HG03565 (cell line): Measurements from ENCODE around the gene JAK3.
"Not testable (repeated sequence)": the region's sequence is repeated elsewhere in the genome, so short reads cannot be mapped to it uniquely, and the experiment has no call there.

Source experiments
- ATAC-seq: cut with Tn5 transposase; IDR thresholded peaks from one replicate; pipeline ENCODE4 v1.9.1; 2021; ENCODE audit warnings: mild to moderate bottlenecking, moderate library complexity; ENCODE audit not compliant: unreplicated experiment

JAK3 gene

GRCh38 chr19:17847538-17848366, at the start of gene JAK3:
Gene JAK3 (minus strand): TSS chr19:17847982. CDS start chr19:17844417, 3,565 bp downstream.
- ATAC-seq, result peak; percentile 49

GRCh38 chr19:17893766-17894165, 46.0 kb upstream of the JAK3 start:
- no peak for ATAC-seq

GRCh38 chr19:17889609-17890214, 41.9 kb upstream of the JAK3 start:
- ATAC-seq, result no peak

GRCh38 chr19:17888260-17888659, 40.5 kb upstream of the JAK3 start:
- ATAC-seq, result no peak

- ATAC-seq, result not testable (repeated sequence)
Measured at GRCh38 chr19:17887221-17887620, 39.4 kb upstream of the JAK3 start.

- no peak for ATAC-seq
Measured at GRCh38 chr19:17886515-17886914, 38.7 kb upstream of the JAK3 start.

GRCh38 chr19:17883627-17884410, 36.0 kb upstream of the JAK3 start:
- ATAC-seq, result no peak

- no peak for ATAC-seq
Measured at GRCh38 chr19:17881701-17882100, 33.9 kb upstream of the JAK3 start.

- ATAC-seq, result no peak
Measured at GRCh38 chr19:17879466-17879865, 31.7 kb upstream of the JAK3 start.

GRCh38 chr19:17877696-17878095, 29.9 kb upstream of the JAK3 start:
- ATAC-seq, result no peak

- ATAC-seq, result no peak
Measured at GRCh38 chr19:17874758-17875135, 27.0 kb upstream of the JAK3 start.

- no peak for ATAC-seq
Measured at GRCh38 chr19:17873786-17874757, 26.3 kb upstream of the JAK3 start.

- ATAC-seq, result no peak
Measured at GRCh38 chr19:17872251-17873001, 24.6 kb upstream of the JAK3 start.

- no peak for ATAC-seq
Measured at GRCh38 chr19:17871878-17872250, 24.1 kb upstream of the JAK3 start, which contains the start of gene SLC5A5. Gene SLC5A5 (plus strand): TSS chr19:17871945. CDS start chr19:17872320, 375 bp downstream.

- no peak for ATAC-seq
Measured at GRCh38 chr19:17871032-17871877, 23.5 kb upstream of the JAK3 start.

- no peak for ATAC-seq
Measured at GRCh38 chr19:17869114-17869608, 21.4 kb upstream of the JAK3 start.

GRCh38 chr19:17868669-17869068, 20.9 kb upstream of the JAK3 start:
- ATAC-seq, result no peak

- no peak for ATAC-seq
Measured at GRCh38 chr19:17866964-17867486, 19.2 kb upstream of the JAK3 start.
